Large intestine (tissue), 3 donors: ENCODE results near the gene HECW1. TPM values are rescaled to one million over a fixed set of nuclear protein-coding genes. Genes with fewer than 3 reads are reported as not detected.

Experiments
- DNase-seq, 2 donors: peaks; one replicate each; pipeline versions ENCODE4 v3.0.0 to v3.0.0-alpha.2; 2013
- H3K27ac ChIP-seq: one replicate; pipeline ENCODE4 v1.5.1; 2013; ENCODE audit warnings: low read length
- H3K27me3 ChIP-seq: 2 replicates; pipeline ENCODE4 v1.6.1; 2013; ENCODE audit warnings: low read length; ENCODE audit not compliant: control insufficient read depth, insufficient read depth
- H3K36me3 ChIP-seq: 2 replicates; pipeline ENCODE4 v1.6.1; 2013; ENCODE audit warnings: low read length; ENCODE audit not compliant: control insufficient read depth, insufficient read depth
- H3K4me1 ChIP-seq: one replicate; pipeline ENCODE4 v1.6.1; 2013; ENCODE audit warnings: low read length; ENCODE audit not compliant: control insufficient read depth, insufficient read depth
- H3K4me3 ChIP-seq: one replicate; pipeline ENCODE4 v1.5.1; 2013; ENCODE audit warnings: low read length
- H3K9me3 ChIP-seq: one replicate; pipeline ENCODE4 v1.6.1; 2013; ENCODE audit warnings: mild to moderate bottlenecking, low read depth, low read length, moderate library complexity; ENCODE audit not compliant: control insufficient read depth
- WGBS: methylation state at CpG from one replicate; pipeline ENCODE4 v1.1.5; 2013; ENCODE audit warnings: low lambda C conversion rate; ENCODE audit not compliant: insufficient coverage; 5-methylcytosine and 5-hydroxymethylcytosine counted together
- polyA plus RNA-seq: library from polyadenylated mRNA; unstranded; fragments of 120-200 nt; gene quantifications from one replicate; pipeline ENCODE4 v1.2.1, GENCODE V29; 2013

Gene HECW1
- polyA plus RNA-seq, 1 donor = 0.36 TPM

DNA sequence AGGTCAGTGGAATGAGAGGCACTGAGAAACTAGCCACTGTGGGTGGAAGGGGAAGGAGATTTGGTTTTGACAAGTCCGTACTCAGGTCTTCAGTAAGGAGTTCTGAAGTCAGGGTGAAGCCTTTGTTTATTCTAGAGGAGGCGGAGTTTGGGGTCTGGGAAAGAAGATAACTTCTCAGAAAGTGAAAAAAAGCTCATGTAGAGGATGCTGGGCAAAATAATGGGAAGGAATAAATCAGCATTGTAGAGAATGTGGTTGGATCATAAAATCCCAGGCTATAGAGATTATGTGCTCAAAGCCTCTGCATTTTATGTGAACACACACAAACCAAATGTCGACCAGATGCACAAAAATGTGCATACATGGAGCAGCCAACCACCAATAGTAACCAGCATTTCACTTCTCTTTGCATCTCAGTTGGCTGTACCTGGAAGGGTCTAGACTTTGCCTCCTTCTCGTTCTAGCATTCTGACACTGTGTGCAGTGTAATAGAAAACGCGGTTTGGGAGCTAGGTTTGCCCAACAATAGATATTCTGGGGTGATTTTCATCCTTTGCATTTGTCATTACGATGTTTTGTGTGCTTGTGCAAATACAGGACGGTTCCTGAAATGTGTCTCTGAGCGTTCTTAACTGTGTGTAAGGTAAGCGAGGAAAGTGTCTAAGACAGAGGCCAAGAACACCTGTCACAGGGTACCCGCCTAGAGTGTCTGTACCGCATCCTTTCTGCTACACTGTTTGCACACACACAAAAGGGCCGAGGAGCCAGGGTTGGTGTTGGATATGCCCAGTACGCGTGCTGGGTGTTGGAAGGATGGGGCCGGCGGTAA, 603 bp upstream of the HECW1 start:
- WGBS = no CpG with 5 or more reads among the region's 17 CpGs
- Histone ChIP-seq H3K4me1 (no peaks in the 10 kb centered on the region), H3K9me3 (peaks cover 4% of the 10 kb centered on the region), H3K4me3 (no peak overlapping the region), H3K27me3 (peaks cover 66% of the 10 kb centered on the region), H3K36me3 (no peaks in the 10 kb centered on the region), H3K27ac (no peak overlapping the region)
- no peak for DNase-seq

DNA sequence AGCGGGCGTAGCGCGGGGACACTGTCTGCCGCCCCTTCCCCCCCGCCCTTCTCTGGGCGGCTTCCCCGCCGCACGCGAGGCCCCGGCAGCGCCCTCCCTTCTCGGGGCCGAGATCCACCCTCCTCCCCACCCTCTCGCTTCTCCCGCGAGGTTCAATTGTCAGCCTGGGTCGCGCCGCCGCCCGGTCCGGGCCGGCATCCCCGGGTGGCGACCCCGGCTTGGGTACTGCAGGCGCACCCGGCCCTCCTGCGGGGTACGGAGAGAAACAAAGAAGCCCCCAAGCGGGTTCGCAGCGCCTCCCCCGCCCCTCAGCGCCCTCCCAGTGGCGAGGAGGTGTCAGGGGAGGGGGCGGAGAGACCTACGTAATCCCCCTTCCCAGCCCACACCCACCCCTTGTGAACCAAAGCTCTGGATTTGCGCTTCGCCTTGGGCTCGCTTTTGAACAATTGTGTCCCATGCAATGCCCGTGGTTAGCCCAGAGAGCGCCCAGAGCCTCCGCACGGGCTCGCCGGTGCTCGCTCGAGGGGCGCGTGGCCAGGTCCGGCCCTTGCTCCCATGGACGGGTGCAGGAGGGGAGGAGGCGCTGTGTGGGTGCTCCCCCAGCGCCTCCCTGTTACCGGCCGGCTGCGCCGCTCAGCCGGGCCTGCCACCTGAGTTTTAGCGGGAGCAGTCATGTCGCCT, 634 bp downstream of the HECW1 start:
- Histone ChIP-seq H3K36me3 (no peaks in the 10 kb centered on the region), H3K9me3 (peaks cover 4% of the 10 kb centered on the region), H3K27me3 (peaks cover 74% of the 10 kb centered on the region), H3K4me1 (no peaks in the 10 kb centered on the region), H3K4me3 (peak overlapping the region; percentile 16), H3K27ac (no peak overlapping the region)
- peak; percentile 12 to 34 for DNase-seq
- WGBS = no CpG with 5 or more reads among the region's 64 CpGs

DNA sequence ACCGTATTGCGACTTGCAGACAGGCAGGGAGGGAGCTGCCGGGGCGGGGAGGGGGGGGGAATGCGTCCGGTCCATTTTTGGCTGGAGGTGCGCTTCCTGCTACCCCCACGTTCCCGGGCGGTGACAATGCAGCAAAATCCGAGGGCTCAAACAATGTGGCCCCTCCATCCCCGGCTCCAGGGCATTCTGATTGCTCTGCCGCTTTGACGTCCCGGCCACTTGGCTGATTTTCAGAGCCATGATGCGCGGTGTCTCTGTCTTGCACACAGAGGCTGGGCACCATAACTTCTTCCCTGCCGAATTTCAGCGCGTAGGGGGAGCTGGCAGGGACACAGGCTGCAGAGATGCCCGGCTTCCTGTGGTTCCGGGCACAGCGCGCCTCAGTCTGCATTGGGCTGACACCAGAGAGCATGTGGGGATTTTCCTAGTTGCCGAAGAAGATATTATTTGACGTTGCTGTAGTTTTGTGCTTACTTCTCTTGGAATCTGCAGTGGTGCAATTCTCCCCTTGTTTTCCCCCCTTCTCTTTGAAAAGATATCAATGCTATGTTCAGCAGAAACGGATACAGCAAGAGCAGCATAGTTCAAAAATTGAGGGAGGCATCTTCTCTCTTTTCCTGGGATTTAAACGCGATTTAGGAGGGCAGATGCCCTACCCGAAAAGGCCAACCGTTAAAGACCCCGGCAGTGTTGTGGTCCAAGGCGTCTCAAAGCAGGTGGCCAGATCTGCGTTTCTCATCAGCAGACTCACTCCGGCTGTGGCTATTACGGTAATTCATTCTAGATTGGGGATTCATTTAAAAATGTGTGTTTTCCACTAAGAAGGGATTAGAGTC, 1.4 kb downstream of the HECW1 start:
- Histone ChIP-seq H3K4me1 (no peaks in the 10 kb centered on the region), H3K4me3 (no peak overlapping the region), H3K27me3 (peaks cover 74% of the 10 kb centered on the region), H3K36me3 (no peaks in the 10 kb centered on the region), H3K9me3 (peaks cover 4% of the 10 kb centered on the region), H3K27ac (no peak overlapping the region)
- DNase-seq = no peak
- no CpG with 5 or more reads among the region's 36 CpGs for WGBS

GRCh38 chr7:43114458-43114780, 2.0 kb downstream of the HECW1 start:
- Histone ChIP-seq H3K36me3 (no peaks in the 10 kb centered on the region), H3K4me3 (no peak overlapping the region), H3K4me1 (no peaks in the 10 kb centered on the region), H3K27ac (no peak overlapping the region), H3K27me3 (peaks cover 76% of the 10 kb centered on the region), H3K9me3 (peaks cover 4% of the 10 kb centered on the region)
- no CpG with 5 or more reads among the region's 3 CpGs for WGBS
- no peak for DNase-seq

DNA sequence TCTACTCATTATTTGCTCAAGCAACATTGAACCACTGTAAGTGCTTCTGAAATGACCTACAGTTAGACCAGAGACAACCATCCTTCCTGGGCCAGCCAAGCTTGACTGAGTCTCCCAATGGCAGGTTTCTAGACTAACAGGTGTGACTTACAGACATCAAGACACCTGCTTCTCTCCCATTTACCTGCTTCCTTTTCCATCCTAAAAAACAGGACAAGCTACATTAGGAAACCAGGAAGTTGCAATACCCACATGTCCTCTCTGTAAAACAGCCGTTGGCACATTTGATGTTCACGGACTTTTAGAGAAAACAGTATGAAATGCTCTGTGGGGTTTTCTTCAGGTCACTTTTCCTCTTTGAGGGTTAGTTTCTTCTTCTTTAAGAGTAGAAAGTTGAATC, 4.0 kb downstream of the HECW1 start:
- no peak overlapping the region for H3K4me3 ChIP-seq
- H3K27ac ChIP-seq = no peak overlapping the region
- 80% methylated on average over 1 of the region's 2 CpGs for WGBS
- peaks cover 4% of the 10 kb centered on the region for H3K9me3 ChIP-seq
- H3K27me3 ChIP-seq = peaks cover 66% of the 10 kb centered on the region
- H3K36me3 ChIP-seq = no peaks in the 10 kb centered on the region
- no peak for DNase-seq
- no peaks in the 10 kb centered on the region for H3K4me1 ChIP-seq

DNA sequence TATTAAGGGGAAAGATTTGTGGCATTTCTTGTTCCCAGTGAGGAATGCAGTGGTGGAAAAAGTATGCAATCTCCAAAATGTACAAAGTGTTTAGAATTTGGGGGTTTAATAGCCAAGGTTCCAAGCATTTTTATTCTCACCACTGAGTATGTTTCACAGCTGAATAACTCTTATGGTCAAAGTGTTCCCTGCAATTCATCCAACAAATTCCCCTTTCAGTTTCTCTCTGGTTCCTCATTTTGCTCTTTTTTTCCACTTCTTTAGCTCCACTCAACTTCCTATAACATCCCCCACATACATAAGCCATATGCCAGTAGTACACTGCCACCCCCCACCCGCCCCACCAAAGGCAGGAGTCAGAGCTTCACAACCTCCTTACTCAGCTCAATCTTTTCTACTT, 4.6 kb downstream of the HECW1 start:
- whole genome bisulfite sequencing = no CpG with 5 or more reads among the region's 1 CpG
- DNase-seq = no peak
- Histone ChIP-seq H3K4me1 (no peaks in the 10 kb centered on the region), H3K36me3 (no peaks in the 10 kb centered on the region), H3K4me3 (no peak overlapping the region), H3K27ac (no peak overlapping the region), H3K9me3 (peaks cover 4% of the 10 kb centered on the region), H3K27me3 (peaks cover 62% of the 10 kb centered on the region)

DNA sequence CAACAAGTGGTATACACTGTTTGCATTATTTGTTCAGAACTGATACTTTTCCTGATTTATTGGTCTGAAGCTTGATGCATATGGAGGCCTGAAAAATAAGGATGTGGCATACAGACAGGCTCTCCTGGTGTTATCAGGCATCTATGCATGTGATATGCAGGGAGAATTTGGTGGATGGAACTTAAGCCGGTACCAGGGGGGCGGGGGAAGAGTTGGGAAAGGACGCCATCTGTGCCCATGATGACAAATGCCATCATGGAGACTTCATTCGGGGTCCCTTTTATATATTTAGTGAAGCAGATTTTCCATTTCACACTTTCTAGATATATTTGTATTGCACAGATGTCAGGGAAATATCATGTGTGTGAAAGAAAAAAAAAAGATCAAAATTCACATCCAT, 5.4 kb downstream of the HECW1 start:
- peaks cover 4% of the 10 kb centered on the region for H3K9me3 ChIP-seq
- H3K4me3 ChIP-seq = no peak overlapping the region
- no peak for DNase-seq
- no peak overlapping the region for H3K27ac ChIP-seq
- H3K4me1 ChIP-seq = no peaks in the 10 kb centered on the region
- H3K36me3 ChIP-seq = no peaks in the 10 kb centered on the region
- 100% methylated on average over 1 of the region's 4 CpGs for WGBS
- H3K27me3 ChIP-seq = peaks cover 54% of the 10 kb centered on the region

DNA sequence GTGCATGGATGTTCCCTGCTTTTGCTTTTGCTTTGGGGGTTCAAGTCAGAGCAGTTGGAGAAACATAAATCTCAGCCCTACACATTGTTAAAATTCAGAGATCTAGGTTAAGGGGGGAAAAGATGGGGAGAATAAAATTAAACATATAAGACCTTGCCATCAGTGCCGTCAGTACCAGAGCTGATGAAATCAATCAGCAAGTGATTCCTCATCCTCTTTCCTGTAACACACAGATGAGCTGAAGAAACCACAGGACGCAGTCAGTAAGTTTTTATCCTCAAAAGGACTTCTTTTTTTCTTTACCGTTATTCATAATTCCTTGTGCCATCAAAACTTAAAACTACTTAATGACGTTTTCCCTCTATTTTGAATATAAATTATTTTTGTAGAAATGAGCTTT, 5.9 kb downstream of the HECW1 start:
- no peak overlapping the region for H3K27ac ChIP-seq
- H3K4me1 ChIP-seq = no peaks in the 10 kb centered on the region
- peaks cover 50% of the 10 kb centered on the region for H3K27me3 ChIP-seq
- peaks cover under 1% of the 10 kb centered on the region for H3K9me3 ChIP-seq
- no peak for DNase-seq
- H3K4me3 ChIP-seq = no peak overlapping the region
- 88% methylated on average over 3 of the region's 4 CpGs for WGBS
- no peaks in the 10 kb centered on the region for H3K36me3 ChIP-seq

GRCh38 chr7:43119371-43120075, 7.1 kb downstream of the HECW1 start:
- WGBS = no CpG with 5 or more reads among the region's 12 CpGs
- no peaks in the 10 kb centered on the region for H3K4me1 ChIP-seq
- H3K27me3 ChIP-seq = peaks cover 37% of the 10 kb centered on the region
- H3K27ac ChIP-seq = no peak overlapping the region
- no peak overlapping the region for H3K4me3 ChIP-seq
- no peaks in the 10 kb centered on the region for H3K36me3 ChIP-seq
- no peaks in the 10 kb centered on the region for H3K9me3 ChIP-seq
- DNase-seq = no peak

- Histone ChIP-seq H3K4me3 (no peak overlapping the region), H3K27me3 (peaks cover 19% of the 10 kb centered on the region), H3K4me1 (no peaks in the 10 kb centered on the region), H3K36me3 (no peaks in the 10 kb centered on the region), H3K27ac (no peak overlapping the region), H3K9me3 (no peaks in the 10 kb centered on the region)
- WGBS = no CpG with 5 or more reads among the region's 6 CpGs
- no peak for DNase-seq
These were observed 9.5 kb downstream of the HECW1 start for GRCh38 chr7:43121973-43122372.
